HG03039 (cell line): ENCODE data around the gene IZUMO1R.
"Not testable (repeated sequence)": the region's sequence is repeated elsewhere in the genome, so short reads cannot be mapped to it uniquely, and the experiment has no call there.

Experiments
- ATAC-seq: cut with Tn5 transposase; IDR thresholded peaks from one replicate; pipeline ENCODE4 v1.9.1; 2021; ENCODE audit warnings: mild to moderate bottlenecking, moderate library complexity; ENCODE audit not compliant: unreplicated experiment

The IZUMO1R gene

DNA sequence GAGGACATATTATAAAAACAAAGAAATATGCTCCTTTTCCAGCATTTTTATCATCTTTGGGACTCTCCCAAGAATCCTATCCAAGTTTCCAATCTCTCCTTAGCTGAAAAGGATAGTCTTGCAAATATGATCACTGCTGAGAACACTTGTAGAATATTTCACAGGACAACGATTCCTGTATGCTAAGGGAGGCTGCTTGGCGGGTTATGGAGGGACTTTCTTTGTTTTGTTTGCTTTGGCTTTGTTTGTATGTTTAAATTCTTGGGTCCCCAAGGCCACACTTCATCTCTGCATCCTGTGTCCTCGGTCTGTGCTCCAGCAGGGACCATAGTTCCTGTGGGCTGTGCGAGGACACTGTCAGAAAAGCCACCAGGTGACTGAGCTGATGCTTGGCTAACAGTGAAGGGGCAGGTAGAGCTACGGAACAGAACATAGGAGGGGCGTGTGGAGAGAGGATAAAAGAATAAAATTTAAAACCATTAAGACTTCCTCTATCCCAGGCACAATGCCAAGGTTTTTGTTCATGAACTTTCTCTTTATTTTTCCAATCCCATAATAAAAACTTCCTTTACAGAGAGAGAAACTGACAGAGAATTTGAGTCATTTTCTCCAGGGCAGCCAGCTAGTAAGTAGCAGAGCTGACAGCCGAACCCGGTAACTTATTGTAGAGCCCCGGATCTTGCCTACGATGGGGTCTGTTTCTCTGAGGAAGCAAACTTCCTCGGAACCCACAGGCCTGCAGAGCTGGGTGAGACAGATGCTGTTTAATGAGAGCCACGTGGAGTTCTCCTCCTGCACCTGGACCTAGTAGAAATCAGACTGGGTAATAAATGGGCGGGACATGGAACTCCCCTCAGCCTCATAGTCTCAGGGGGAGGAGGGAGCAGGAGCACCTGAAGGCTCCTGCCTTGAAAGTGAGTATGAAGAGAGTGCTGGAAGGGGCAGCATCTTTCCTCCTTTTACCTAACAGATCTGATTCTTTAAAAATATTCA, at the start of gene IZUMO1R:
IZUMO1R (plus strand) TSS at position 615 of the 993 bp plus-strand sequence. CDS start 1,057 bp downstream, outside the sequence.
- ATAC-seq, result no peak

DNA sequence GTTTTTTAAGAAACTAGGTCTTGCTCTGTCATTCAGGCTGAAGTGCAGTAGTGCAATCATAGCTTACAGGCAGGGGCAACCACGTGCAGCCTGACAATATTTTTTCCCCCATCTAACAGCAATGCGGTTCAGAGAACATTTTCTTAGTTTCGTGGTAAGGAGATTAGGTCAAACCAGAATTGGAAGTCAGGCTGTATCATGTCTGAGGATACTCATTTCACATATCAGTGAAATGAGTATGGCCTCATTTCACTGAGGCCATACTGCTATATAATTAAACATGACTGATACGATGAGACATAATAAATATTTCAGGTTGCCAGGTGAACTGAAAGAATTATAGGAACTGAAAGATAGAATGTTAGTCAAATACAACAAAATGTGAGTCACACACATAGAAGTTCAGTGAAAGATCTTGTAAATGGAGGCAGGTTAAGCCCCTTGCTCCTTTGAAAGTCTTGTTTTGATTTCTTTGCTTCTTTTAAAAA, 32.5 kb upstream of the IZUMO1R start:
- ATAC-seq, result peak; percentile 92

DNA sequence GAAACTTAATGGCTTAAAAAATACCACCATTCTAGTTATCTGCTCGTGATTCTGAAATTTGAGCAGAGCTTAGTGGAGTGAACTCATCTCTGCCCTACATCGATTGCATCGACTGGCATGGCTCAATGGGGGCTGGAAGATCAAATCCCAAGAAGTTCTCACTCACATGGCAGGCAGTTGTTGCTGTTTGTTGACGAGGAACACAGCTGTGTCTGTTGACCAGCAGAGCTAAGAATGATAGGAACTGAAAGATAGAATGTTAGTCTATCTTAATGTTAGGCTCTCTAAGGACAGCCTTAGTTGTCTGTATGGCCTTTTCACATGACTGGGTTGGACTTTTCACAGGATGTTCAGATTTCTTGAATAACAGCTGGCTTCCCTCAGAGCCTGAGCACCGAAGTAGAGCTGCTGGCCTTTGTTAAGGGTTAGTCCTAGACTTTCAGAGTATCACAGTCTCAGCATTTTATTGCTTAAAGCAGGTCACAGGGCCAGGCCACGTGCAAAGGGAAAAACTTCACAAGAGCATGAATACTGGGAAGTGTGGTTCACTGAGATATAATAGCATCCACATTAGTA, 31.6 kb upstream of the IZUMO1R start:
- ATAC-seq, result no peak

DNA sequence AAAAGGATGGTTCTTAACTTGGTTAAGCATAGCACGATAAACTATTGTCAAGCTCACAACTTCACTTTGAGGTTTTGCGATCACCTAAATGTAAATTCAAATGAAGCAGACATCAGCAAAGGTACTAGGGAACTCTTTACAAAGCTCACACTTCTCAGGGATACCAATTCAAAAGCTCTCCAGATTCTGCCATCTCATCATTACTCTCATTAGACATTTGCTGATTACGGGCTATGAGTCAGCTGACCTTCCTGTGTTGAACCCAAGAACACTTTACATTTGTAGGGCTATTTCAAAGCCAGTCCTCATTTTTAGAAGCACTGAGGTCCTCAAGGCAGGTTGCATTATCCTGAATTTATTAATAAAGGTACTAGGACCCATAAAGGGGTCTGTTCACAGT, 28.4 kb upstream of the IZUMO1R start:
- ATAC-seq, result no peak

DNA sequence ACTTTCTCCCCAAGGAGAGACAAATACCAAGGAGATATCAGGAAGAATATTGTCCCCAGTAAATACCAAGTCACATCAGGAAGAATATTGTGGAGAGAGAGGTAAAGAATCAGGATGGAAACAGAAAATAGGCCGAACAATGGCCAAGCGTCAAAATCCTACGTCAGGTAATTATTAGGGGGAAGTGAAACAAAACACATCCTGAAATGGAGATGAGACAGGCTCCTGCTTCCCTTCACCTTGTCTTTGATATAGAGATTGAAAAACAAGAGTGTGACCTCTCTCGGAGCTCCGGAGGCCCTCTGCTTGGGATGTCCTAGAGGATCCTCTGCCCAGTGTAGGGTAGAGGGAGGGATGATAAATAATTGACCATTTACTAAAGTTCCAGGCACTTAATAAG, 27.4 kb upstream of the IZUMO1R start:
- ATAC-seq, result no peak

DNA sequence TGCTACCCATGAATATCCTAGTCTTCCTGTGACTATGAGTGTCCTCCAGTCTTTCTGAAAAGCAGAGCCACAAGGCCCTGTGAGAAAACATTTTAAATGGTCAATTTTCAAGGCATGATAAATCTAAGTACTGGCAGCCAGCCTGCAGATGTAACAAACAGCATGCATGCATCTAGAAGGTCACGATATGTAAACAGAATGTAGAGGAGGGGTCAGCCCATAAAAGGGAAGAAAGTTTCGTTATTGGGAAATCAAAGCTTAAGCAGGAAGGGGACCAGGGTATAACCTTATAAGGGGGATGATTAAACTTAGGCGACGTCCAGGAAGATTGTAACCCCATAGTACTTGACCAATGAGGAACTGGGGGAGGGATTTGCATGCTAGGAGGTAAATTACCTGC, 26.2 kb upstream of the IZUMO1R start:
- ATAC-seq, result not testable (repeated sequence)

DNA sequence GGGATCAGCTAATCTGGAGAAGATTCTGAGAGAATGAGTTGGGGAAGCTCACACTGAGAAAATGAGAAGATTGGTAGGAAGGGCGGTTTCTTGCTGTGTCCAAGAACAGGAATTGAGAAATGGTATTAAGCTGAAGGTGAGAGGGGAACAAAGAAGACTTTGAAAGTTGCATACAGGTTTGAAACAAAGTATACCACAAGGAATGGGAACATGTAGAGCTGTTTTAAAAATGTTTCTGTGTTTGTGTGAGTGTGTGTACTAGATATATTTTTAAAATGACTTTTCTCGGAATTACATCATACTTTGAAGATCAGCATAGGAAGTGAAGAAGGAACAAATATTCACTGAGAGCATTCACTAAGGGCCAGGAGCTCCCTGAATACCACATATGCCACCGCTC, 24.4 kb upstream of the IZUMO1R start:
- no peak for ATAC-seq

DNA sequence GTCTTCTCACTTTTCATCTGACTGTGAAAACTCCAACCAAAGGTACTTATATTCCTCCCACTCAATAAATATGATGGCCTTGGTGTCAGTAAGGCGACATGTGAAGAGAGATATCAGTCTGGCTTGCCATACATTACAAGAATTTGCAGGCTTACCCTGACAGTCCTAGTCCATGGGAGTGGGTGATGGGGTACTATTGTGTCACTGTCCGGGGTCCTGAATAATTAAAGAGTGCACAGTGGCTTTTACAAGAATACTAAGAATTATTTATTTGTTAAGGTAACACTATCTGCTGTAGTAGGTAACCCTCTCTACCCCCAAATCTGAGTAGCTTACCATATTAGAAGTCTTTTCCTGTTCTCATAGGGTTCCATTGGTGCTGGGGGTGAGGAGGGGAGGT, 23.1 kb upstream of the IZUMO1R start:
- ATAC-seq, result no peak

DNA sequence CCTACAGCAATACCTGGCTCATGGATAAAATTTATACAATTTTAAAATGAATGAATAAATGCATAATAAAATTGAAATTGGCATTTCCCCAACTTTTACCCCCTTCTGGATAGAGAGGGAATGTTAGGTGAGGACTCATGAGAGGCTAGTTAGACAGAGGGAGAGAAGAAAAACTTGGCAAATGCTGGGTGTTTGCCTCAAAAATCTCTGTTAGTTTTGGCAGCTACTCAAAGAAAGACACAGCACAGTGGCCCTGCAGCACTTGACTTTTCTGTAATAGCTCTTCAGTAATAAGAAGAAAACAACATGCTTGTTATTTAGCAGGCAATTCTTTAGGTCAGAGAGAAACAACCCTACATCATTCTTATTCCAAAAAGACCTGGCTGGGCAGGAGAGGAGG, 20.7 kb upstream of the IZUMO1R start:
- ATAC-seq, result no peak

DNA sequence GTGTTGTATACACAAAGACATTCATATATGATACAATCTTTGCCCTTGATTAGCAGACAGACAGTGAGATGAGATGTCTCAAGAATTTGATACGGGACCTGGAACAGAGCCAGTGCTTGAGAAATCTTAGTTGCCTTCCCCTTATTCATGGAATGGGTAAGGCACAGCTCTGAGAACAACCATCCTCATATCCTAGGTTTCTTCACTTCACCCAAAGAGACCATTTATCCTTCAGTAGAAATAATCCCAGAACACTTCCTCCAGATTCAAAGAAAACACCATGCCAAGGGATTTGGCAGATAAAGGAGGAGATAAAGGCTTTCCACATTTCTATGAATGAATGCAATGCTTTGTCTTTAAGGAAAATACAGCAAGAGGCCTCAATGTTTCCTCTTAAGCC, 8.8 kb upstream of the IZUMO1R start:
- no peak for ATAC-seq

DNA sequence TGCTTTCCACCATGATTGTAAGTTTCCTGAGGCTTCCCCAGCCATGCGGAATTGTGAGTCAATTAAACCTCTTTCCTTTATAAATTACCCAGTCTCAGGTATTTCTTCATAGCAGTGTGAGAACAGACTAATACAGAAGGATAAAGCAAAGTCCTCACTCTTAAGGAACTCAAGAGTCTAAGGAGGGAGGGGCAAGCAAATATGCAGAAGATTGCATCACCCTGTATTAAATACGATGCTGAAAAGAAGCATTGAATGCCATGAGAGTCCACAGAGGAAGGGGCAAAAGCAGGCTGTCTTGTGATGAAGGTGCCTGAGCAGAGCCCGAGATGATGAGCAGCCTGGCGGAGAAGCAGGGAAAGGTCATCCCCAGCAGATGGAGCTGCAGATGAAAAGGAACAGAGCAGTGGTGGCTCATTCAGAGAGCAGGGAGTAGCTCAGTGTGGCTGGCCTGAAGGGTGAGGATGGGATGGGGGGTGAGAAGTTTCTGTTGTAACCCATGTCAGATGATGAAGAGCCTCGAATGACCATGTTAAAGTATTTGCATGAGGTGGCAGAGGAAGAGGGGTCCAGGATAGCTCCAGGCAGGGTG, 6.3 kb upstream of the IZUMO1R start:
- no peak for ATAC-seq

DNA sequence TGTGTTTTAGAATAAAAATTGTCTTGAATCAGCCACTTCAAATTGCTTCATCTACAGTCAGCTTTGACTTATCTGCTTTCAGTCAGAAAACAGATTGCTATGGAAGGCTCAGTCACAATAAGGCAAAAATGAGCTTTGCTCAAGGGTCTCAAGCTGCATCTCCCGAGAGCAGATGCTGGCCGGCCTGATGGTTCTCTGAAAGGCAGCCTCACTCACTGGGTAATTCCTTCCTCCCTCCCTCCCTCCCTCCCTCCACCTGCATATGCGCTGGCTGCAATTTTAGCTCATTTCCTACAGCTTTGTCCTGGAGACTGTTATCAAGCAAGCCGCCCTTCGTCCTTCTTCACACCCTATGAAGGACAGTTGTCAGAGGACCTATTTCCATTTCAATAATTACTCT, 1.6 kb upstream of the IZUMO1R start:
- ATAC-seq, result no peak

DNA sequence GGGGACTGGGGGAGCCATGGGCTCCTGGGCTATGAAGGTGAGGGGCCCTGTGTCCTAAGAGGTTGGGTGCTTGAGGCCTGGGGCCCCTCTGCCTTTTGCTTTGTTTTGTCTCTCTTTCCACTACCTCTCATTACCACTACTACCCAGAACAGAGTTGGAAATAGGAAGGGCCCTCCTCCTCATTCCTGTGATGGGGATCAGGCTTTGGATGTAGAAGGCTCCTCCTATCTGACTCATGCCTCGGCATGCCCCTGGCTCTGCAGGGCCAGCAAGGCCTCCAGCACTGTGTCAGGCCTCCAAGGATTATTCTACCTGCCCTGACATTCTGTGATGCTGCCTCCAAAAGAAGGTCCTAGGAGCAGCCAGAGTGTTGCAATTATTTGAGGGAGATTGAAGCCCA, 766 bp downstream of the IZUMO1R start:
- ATAC-seq, result no peak

DNA sequence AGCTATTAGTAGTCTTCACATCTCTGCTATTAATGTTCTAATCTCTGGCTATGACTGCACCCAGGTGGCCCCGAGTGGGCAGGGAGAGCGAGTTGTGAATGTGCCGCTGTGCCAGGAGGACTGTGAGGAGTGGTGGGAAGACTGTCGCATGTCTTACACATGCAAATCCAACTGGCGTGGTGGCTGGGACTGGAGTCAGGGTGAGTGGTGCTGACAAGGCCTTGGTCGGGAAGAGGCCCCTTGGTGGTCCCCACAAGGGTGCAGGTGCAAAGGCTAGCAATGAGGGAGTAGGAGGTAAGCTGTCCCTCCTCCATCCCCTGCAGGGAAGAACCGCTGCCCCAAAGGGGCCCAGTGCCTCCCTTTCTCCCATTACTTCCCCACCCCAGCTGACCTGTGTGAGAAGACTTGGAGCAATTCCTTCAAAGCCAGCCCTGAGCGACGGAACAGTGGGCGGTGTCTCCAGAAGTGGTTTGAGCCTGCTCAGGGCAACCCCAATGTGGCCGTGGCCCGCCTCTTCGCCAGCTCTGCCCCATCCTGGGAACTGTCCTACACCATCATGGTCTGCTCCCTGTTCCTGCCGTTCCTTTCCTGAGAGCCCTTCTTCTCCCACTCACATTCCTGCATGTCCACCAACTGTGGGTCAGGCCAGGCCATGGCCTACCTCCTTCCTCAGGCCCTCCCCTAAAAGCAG, 2.9 kb downstream of the IZUMO1R start:
- no peak for ATAC-seq

DNA sequence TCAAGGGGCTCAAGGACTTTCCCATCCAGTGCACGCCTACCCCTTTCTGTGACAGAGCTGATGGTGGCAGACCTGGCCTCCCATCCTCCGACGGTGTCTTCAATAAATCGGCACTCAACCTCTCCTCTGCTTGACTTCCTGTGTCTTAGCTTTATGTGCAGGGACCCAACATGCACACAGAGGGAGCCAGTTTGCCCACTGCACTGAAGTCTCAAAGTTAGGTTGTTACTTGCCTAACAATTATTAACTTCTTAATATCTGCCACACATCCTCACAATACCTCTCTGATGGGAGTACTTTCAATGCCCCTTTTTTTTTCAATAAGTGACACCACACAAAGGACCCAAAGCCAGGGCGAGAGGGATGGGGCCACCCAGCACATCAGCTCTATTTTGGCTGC, 3.6 kb downstream of the IZUMO1R start:
- no peak for ATAC-seq

DNA sequence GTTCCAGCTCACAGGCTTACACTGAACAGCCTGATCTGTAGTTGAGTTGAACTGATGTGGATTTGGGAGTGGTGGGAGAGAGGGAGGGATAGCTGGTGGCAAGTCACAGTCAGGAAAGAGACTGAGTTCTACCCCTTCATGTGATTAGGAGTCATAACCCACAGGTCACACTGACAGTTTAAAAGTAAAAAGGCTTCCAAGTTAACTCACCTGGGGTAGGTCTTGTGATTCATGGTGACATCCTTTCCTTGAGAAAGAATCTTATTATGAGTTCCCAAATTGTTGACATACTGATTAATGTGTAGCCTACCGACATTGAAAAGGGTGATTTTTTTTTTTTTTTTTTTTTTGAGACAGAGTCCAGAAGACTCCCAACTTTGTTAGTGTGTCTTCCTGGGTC, 5.4 kb downstream of the IZUMO1R start:
- no peak for ATAC-seq

DNA sequence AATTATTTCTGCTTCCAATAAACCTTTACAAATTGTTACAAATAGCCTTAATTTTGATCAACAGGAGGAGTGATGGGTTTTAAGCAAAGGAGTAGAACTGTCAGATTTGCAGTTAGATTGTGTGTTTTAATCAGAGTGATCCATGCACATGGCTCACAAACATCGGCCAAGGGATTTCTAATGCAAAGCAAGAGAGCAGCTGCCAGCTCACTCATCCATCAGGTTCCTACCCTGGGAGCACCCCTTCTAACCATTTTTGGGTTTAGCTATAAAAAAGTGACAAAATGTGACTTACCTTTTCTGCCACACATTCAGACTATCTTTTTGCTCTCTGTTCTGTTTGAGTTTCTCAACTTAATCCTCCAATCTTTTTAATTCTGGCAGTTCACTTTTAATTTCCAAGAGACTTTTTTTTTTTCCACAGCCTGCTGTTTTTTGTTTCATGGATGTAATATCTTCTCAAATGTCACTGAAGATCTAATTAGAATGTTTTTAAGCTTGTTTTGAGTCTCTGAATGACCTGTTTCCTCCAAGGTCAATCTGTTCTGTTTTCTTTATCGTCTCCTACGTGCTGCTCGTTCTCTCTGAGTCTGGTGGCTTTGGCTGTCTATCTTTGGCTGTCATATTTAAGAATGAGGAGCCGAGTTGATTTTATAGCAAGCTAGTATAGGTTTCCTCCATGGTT, 6.0 kb downstream of the IZUMO1R start:
- ATAC-seq, result no peak

DNA sequence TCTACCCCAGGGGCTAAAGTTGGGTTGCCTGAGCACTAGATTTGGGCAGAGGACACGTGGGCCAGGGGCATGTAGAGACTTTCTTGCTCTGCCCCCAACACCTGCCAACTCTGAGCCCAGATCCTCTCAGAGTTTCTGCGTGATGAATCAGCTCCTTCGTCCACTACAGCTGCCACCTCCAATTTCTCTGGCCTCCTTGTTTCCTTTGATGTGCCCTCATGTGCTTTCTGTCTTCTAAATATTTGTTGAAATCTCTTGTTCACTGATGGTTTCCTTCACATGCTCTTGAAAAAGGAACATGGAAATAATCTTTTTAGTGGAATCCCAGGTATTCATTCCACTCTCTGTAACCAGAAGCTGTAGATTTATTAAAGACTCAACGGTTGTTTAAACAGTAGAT, 8.0 kb downstream of the IZUMO1R start:
- no peak for ATAC-seq

DNA sequence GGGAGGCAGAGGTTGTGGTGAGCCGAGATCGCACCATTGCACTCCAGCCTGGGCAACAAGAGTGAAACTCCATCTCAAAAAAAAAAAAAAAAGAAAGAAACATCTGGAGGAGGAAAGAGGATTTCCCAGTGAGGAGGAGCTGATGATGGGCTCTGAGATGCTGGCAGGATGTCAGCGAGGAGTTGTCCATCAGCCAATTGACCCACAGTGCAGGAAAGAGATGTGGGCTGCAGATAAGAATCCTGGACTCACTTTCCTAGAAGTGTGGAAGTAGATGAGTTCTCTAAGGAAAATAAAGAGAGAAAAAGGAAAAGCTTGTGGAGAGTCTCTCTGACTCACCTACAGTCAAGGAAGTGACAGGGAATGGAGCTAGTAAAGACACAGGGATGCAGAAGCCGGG, 9.7 kb downstream of the IZUMO1R start:
- ATAC-seq, result no peak

DNA sequence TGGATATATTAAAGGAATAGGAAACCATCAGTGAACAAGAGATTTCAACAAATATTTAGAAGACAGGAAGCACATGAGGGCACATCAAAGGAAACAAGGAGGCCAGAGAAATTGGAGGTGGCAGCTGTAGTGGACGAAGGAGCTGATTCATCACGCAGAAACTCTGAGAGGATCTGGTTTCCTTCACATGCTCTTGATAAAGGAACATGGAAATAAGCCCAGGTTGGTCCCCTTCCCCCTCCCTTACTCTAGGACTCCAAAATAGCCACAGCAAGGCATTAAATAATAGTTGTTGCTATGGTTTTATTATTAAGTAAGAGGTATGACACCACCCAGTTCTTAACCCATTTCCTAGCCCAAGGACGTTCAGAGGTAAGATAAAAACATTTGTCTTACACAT, 11.3 kb downstream of the IZUMO1R start:
- no peak for ATAC-seq

DNA sequence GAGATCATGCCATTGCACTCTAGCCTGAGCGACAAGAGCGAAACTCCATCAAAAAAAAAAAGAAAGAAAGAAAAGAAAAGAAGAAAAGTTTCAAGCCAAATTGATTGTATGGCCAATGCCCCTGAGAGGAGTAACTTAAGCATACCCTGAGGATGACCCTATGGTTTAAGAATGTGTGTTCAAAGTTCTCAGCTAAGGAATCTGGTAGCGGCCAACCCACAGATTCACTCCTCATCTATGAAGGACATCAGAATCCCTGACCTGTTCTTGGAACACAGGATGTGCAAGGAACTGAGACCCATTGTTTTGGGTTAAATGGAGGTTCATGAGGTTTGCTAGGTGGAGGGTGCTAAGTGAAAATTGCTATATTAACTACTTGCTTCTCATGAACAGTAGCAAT, 18.1 kb downstream of the IZUMO1R start:
- ATAC-seq, result no peak
